Suprapubic skin (tissue), 3 donors: Measurements from ENCODE around the gene CRYZL1.

ENCODE experiments used
- CTCF ChIP-seq, 2 donors: fragments of 200-600 bp in 1 of 2; fragments of 450-650 bp in 1 of 2; sonication (generic) in 1 of 2; IDR thresholded peaks; one replicate each; pipeline ENCODE4 v1.5.1; 2016 to 2019; ENCODE audit warnings: antibody characterized with exemption in 2 of 2, mild to moderate bottlenecking in 1 of 2, moderate library complexity in 1 of 2
- POLR2AphosphoS5 ChIP-seq, 3 donors: sonication (generic); formaldehyde crosslinking; IDR thresholded peaks; one replicate each; pipeline ENCODE4 v1.6.1; 2017; ENCODE audit warnings: antibody characterized with exemption in 3 of 3

GRCh38 chr21:33663241-33663640 is 21.7 kb upstream of the CRYZL1 start:
- TF ChIP-seq CTCF (IDR thresholded peaks at IDR 0.05) (no peak), POLR2AphosphoS5 (IDR thresholded peaks at IDR 0.05) (no peak)
